Measurements from ENCODE around the gene LRMDA.
A peak's percentile ranks its signal among the peaks of the same experiment; 100 is the strongest.
"Not testable (repeated sequence)": the region's sequence is repeated elsewhere in the genome, so short reads cannot be mapped to it uniquely, and the experiment has no call there.

The LRMDA gene

GRCh38 chr10:75509706-75510105, 78.3 kb downstream of the LRMDA start:
- no peak overlapping the region for H3K4me3 ChIP-seq (ENCODE audit: low read depth, low read length)
- no peak for DNase-seq
- H3K27me3 ChIP-seq (ENCODE audit: insufficient read depth, low read depth, severe bottlenecking), result no peaks in the 10 kb centered on the region
- H3K27ac ChIP-seq, result no peak overlapping the region
- no peaks in the 10 kb centered on the region for H3K36me3 ChIP-seq
- no peaks in the 10 kb centered on the region for H3K9me3 ChIP-seq (ENCODE audit: severe bottlenecking)
- no peak for TF ChIP-seq CTCF (IDR thresholded peaks at IDR 0.05; ENCODE audit: low read depth, low read length)

DNA sequence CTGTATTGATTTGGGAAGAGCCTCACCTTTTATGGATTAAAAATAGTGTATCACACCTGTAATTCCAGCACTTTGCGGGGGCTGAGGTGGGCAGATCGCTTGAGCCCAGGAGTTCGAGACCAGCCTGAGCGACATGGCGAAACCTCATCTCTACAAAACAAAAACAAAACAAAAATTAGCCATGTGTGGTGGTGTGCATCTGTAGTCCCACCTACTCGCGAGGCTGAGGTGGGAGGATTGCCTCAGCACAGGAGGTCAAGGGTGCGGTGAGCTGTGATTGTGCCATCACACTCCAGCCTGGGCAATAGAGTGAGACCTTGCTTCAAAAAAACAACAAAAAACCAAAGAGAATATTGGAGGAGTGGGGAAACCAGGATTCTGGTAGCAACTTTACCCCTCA, 79.6 kb downstream of the LRMDA start:
- Histone ChIP-seq H3K36me3 (no peaks in the 10 kb centered on the region), H3K9me3 (ENCODE audit: severe bottlenecking) (no peaks in the 10 kb centered on the region), H3K27me3 (ENCODE audit: insufficient read depth, low read depth, severe bottlenecking) (no peaks in the 10 kb centered on the region), H3K27ac (no peak overlapping the region), H3K4me3 (ENCODE audit: low read depth, low read length) (no peak overlapping the region)
- no peak for DNase-seq
- TF ChIP-seq CTCF (IDR thresholded peaks at IDR 0.05; ENCODE audit: low read depth, low read length), result no peak

GRCh38 chr10:75512203-75512933, 80.9 kb downstream of the LRMDA start:
- no peaks in the 10 kb centered on the region for H3K36me3 ChIP-seq
- H3K9me3 ChIP-seq (ENCODE audit: severe bottlenecking), result no peaks in the 10 kb centered on the region
- H3K4me3 ChIP-seq (ENCODE audit: low read depth, low read length), result no peak overlapping the region
- no peak overlapping the region for H3K27ac ChIP-seq
- no peak for DNase-seq
- no peak for TF ChIP-seq CTCF (IDR thresholded peaks at IDR 0.05; ENCODE audit: low read depth, low read length)
- H3K27me3 ChIP-seq (ENCODE audit: insufficient read depth, low read depth, severe bottlenecking), result no peaks in the 10 kb centered on the region

- DNase-seq, result peak; percentile 15
- no peaks in the 10 kb centered on the region for H3K36me3 ChIP-seq
- no peaks in the 10 kb centered on the region for H3K27me3 ChIP-seq (ENCODE audit: insufficient read depth, low read depth, severe bottlenecking)
- no peak overlapping the region for H3K27ac ChIP-seq
- H3K4me3 ChIP-seq (ENCODE audit: low read depth, low read length), result no peak overlapping the region
- no peak for TF ChIP-seq CTCF (IDR thresholded peaks at IDR 0.05; ENCODE audit: low read depth, low read length)
- no peaks in the 10 kb centered on the region for H3K9me3 ChIP-seq (ENCODE audit: severe bottlenecking)
Observed at GRCh38 chr10:75513292-75513885, 82.0 kb downstream of the LRMDA start.

GRCh38 chr10:75514830-75515229, 83.4 kb downstream of the LRMDA start:
- H3K9me3 ChIP-seq (ENCODE audit: severe bottlenecking), result no peaks in the 10 kb centered on the region
- no peak for DNase-seq
- H3K27ac ChIP-seq, result no peak overlapping the region
- no peaks in the 10 kb centered on the region for H3K36me3 ChIP-seq
- no peak for TF ChIP-seq CTCF (IDR thresholded peaks at IDR 0.05; ENCODE audit: low read depth, low read length)
- H3K4me3 ChIP-seq (ENCODE audit: low read depth, low read length), result no peak overlapping the region
- no peaks in the 10 kb centered on the region for H3K27me3 ChIP-seq (ENCODE audit: insufficient read depth, low read depth, severe bottlenecking)

GRCh38 chr10:75516154-75516553, 84.7 kb downstream of the LRMDA start:
- not testable (repeated sequence) for H3K27me3 ChIP-seq (ENCODE audit: insufficient read depth, low read depth, severe bottlenecking); H3K4me3 ChIP-seq (ENCODE audit: low read depth, low read length); H3K36me3 ChIP-seq; H3K9me3 ChIP-seq (ENCODE audit: severe bottlenecking); H3K27ac ChIP-seq; DNase-seq

GRCh38 chr10:75519213-75519612, 87.8 kb downstream of the LRMDA start:
- H3K36me3 ChIP-seq; H3K4me3 ChIP-seq (ENCODE audit: low read depth, low read length); H3K9me3 ChIP-seq (ENCODE audit: severe bottlenecking); DNase-seq; H3K27me3 ChIP-seq (ENCODE audit: insufficient read depth, low read depth, severe bottlenecking); H3K27ac ChIP-seq: not testable (repeated sequence)

DNA sequence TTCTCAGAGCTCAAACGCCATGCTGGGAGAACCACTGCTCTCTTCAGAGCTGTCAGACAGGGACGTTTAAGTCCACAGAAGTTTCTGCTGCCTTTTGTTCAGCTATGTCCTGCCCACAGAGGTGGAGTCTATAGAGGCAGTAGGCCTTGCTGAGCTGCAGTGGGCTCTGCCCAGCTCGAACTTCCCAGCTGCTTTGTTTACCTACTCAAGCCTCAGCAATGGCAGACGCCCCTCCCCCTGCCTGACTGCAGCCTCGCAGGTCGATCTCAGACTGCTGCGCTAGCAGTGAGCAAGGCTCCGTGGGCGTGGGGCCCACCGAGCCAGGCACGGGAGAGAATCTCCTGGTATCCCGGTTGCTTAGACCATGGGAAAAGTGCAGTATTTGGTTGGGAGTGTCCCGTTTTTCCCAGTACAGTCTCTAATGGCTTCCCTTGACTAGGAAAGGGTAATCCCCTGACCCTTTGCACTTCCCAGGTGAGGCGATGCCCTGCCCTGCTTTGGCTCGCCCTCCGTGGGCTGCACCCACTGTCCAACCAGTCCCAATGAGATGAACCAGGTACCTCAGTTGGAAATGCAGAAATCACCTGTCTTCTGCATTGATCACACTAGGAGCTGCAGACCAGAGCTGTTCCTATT, 89.9 kb downstream of the LRMDA start:
- not testable (repeated sequence) for DNase-seq; H3K27ac ChIP-seq; H3K4me3 ChIP-seq (ENCODE audit: low read depth, low read length); H3K27me3 ChIP-seq (ENCODE audit: insufficient read depth, low read depth, severe bottlenecking); H3K9me3 ChIP-seq (ENCODE audit: severe bottlenecking); H3K36me3 ChIP-seq

Measured in WERI-Rb-1 (cell line).